Measurements from ENCODE around the gene FBXL15. TPM values are rescaled to one million over a fixed set of nuclear protein-coding genes. Genes with fewer than 3 reads are reported as not detected.

The FBXL15 gene
- total RNA-seq, 2 experiments from 2014 or later = 14.1 to 15.7 TPM

DNA sequence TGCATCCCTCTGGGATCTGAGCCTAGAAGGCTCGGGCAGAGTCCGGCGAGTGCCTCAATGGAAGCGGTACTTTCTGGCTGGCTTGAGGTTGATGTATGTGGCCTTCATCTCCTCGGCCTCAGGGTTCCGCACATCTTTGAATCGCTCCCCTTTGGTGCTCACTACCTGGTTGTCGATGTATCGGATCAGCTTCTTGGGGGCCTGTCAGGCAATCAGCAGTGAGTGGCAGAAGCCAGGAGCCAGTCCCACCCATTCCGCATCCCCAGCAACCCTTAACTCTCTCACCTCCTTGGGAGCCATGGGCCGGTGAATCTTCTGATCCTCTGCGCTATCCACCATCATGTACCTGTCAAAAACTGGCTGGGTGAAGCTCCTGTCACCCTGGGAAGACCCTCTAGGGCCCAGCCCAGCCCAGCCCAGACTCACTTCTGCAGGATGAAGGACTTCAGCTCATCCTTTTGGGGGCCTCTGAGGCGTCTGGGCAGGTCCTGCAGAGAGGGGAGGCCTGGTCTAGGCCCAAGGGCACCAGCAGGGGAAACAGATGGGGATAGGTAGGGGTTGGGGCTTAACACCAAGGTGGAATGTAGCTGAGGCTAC is 2.8 kb downstream of the FBXL15 start:
- TF ChIP-seq, protein P1, sequence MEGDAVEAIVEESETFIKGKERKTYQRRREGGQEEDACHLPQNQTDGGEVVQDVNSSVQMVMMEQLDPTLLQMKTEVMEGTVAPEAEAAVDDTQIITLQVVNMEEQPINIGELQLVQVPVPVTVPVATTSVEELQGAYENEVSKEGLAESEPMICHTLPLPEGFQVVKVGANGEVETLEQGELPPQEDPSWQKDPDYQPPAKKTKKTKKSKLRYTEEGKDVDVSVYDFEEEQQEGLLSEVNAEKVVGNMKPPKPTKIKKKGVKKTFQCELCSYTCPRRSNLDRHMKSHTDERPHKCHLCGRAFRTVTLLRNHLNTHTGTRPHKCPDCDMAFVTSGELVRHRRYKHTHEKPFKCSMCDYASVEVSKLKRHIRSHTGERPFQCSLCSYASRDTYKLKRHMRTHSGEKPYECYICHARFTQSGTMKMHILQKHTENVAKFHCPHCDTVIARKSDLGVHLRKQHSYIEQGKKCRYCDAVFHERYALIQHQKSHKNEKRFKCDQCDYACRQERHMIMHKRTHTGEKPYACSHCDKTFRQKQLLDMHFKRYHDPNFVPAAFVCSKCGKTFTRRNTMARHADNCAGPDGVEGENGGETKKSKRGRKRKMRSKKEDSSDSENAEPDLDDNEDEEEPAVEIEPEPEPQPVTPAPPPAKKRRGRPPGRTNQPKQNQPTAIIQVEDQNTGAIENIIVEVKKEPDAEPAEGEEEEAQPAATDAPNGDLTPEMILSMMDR (IDR thresholded peaks at IDR 0.05) = no peak
- intact Hi-C loops (cut with micrococcal nuclease) = no loop called here
- Mint-ChIP-seq H3K4me3 (peak overlapping the region; percentile 31), H3K36me3 (ENCODE audit: low read depth) (peaks cover 8% of the 10 kb centered on the region), H3K9me3 (no peaks in the 10 kb centered on the region), H3K4me1 (ENCODE audit: low read depth) (peaks cover 45% of the 10 kb centered on the region), H3K27me3 (no peaks in the 10 kb centered on the region), H3K27ac (no peak overlapping the region)
- ChIA-PET POLR2A (interaction anchor here (0.6 to 7.3 kb wide), 9 partner anchors 8 to 178 kb away, joined by 3 to 73 read pairs (median 41); partner anchors contain the start of genes C10orf95, CUEDC2, GBF1 and NFKB2), CTCF (interaction anchor here (1.0 to 6.2 kb wide), 16 partner anchors 10 to 291 kb away, joined by 4 to 143 read pairs (median 6); partner anchors contain the start of genes C10orf95, NFKB2 and PITX3)
- DNase-seq (no peak), ATAC-seq (no peak)

DNA sequence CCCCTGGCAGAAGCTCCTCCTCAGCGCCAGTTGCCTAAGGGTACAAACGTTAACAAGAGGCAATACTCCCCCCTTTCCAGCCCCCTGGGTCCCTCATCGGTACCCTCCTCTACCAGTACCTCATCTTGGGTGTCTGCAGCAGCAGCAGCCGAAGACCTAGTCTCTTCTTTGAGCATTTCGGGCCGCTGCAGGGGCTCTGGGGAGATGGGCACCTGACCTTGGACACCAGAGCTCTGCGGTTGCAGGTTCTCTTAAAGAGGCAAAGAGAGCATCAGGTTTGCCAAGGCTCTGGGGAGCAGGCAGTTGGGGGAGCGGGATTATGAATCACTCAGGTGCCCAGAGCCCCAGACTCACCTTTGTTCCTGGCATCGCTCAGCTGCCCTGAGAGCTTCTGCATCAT is 3.5 kb downstream of the FBXL15 start:
- ChIA-PET POLR2A (interaction anchor here (1.1 to 7.3 kb wide), 6 partner anchors 7 to 179 kb away, joined by 3 to 73 read pairs (median 46); partner anchors contain the start of genes C10orf95, CUEDC2 and GBF1), CTCF (interaction anchor here (1.2 to 6.2 kb wide), 7 partner anchors 14 to 193 kb away, joined by 5 to 143 read pairs (median 16); partner anchors contain the start of genes C10orf95 and NFKB2)
- Mint-ChIP-seq H3K4me3 (no peak overlapping the region), H3K4me1 (ENCODE audit: low read depth) (peaks cover 41% of the 10 kb centered on the region), H3K9me3 (no peaks in the 10 kb centered on the region), H3K36me3 (ENCODE audit: low read depth) (peaks cover 8% of the 10 kb centered on the region), H3K27me3 (no peaks in the 10 kb centered on the region), H3K27ac (no peak overlapping the region)
- no peak for DNase-seq
- no peak for ATAC-seq
- intact Hi-C loops (cut with micrococcal nuclease) = no loop called here
- TF ChIP-seq, protein P1 (IDR thresholded peaks at IDR 0.05) = no peak

DNA sequence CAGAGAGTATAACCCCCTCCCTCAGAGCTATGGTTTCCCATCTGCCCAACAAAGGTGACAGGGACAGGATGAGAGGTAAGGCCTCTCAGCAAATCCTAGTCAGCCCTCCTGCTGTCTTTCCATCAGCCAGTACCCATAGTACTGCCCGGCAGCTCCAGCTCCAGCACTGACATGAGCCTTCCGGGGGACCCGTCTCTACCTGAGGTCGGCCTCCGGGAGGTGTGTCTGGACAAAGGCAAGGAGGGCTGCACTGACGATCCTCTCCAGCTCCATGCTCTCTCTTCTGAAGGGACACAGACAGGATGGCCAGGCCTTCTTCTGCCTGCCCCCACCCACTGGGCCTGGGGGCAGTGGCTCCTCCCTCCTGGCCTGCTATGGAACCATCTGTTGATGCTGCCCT is 4.3 kb downstream of the FBXL15 start:
- intact Hi-C loops (cut with micrococcal nuclease) = no loop called here
- ATAC-seq (no peak), DNase-seq (no peak)
- Mint-ChIP-seq H3K27ac (no peak overlapping the region), H3K4me3 (no peak overlapping the region), H3K4me1 (ENCODE audit: low read depth) (peaks cover 34% of the 10 kb centered on the region), H3K36me3 (ENCODE audit: low read depth) (peaks cover 8% of the 10 kb centered on the region), H3K9me3 (no peaks in the 10 kb centered on the region), H3K27me3 (no peaks in the 10 kb centered on the region)
- CTCF ChIA-PET = interaction anchor here (1.8 to 6.2 kb wide), 3 partner anchors 25 to 73 kb away, joined by 6 to 143 read pairs (median 34); partner anchors contain the start of genes C10orf95 and NFKB2
- POLR2A ChIA-PET = interaction anchor here (1.1 to 7.3 kb wide), 7 partner anchors 7 to 179 kb away, joined by 3 to 73 read pairs (median 41); partner anchors contain the start of genes C10orf95, CUEDC2 and GBF1
- TF ChIP-seq, protein P1 (IDR thresholded peaks at IDR 0.05) = no peak

DNA sequence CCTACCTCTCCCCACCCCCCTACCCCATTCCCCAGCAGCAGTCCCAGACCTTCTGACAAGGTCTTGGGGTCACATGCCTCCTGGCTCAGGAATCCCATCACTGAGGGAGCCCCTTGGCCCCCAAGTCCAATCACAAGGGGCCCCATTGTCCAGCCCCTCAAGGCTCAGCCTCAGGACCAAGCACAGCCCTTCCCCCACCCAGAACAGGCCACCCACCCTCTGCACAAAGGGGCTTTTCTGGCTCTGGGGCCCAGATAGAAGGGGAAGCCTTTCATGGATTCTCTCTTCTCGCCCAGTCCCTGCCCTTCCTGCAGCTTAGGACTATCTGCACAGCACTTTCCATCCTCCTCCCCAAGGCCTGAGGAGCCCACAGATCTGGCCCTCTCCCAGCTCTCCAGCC is 4.8 kb downstream of the FBXL15 start:
- intact Hi-C loops (cut with micrococcal nuclease) = no loop called here
- Mint-ChIP-seq H3K27ac (peak overlapping the region; percentile 13), H3K27me3 (no peaks in the 10 kb centered on the region)

More for the DNA sequence above, 4.8 kb downstream of the FBXL15 start:
- ATAC-seq (no peak), DNase-seq (no peak)
- TF ChIP-seq, protein P1 (IDR thresholded peaks at IDR 0.05) = no peak
- ChIA-PET POLR2A (interaction anchor here (1.6 to 7.3 kb wide), 6 partner anchors 12 to 32 kb away, joined by 6 to 71 read pairs (median 26); partner anchors contain the start of gene C10orf95), CTCF (interaction anchor here (1.6 to 6.2 kb wide), 3 partner anchors 26 to 74 kb away, joined by 6 to 143 read pairs (median 7); partner anchors contain the start of gene NFKB2)
- no peak overlapping the region for H3K4me3 Mint-ChIP-seq
- peaks cover 29% of the 10 kb centered on the region for H3K4me1 Mint-ChIP-seq (ENCODE audit: low read depth)
- H3K9me3 Mint-ChIP-seq = no peaks in the 10 kb centered on the region
- peaks cover 9% of the 10 kb centered on the region for H3K36me3 Mint-ChIP-seq (ENCODE audit: low read depth)

All from activated CD8-positive, alpha-beta T cell treated with anti-CD3 and anti-CD28 coated beads for 36 hours (primary cell).